D721Med (cell line): ENCODE measurements around the gene HPS3.

Source experiments
- DNase-seq: peaks from one replicate; pipeline ENCODE4 v3.0.0; 2011; ENCODE audit warnings: low spot score; ENCODE audit not compliant: insufficient read length
- FAIRE-seq: peaks from 2 replicates; lab custom pipeline; 2011; peaks lifted over from hg19 to GRCh38; lab: Jason Lieb, UNC
- TF ChIP-seq, protein P1 (sequence below): IDR thresholded peaks from 2 replicates; pipeline ENCODE4 v1.5.1; 2012; ENCODE audit warnings: mild to moderate bottlenecking, control low read depth; ENCODE audit not compliant: insufficient read depth; ENCODE audit errors: missing control alignments

The HPS3 gene

DNA sequence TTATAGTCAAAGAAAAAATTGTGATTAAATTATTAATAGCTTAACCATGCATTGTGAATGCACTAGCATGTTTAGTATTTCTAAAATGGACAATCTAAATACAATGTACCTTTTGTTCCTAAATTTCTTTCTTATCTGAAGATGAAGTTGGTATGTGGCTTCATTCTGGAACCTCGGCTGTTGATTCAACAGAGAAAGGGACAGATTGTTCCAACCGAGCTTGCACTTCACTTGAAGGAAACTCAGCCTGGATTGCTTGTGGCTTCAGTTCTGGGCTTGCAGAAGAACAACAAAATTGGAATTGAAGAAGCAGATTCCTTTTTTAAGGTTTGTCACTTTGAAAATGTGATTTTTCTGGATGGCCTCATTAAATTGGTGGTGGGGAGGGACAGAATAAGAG, 32.6 kb downstream of the HPS3 start:
- DNase-seq: no peak
- FAIRE-seq: no peak
- TF ChIP-seq, protein P1, sequence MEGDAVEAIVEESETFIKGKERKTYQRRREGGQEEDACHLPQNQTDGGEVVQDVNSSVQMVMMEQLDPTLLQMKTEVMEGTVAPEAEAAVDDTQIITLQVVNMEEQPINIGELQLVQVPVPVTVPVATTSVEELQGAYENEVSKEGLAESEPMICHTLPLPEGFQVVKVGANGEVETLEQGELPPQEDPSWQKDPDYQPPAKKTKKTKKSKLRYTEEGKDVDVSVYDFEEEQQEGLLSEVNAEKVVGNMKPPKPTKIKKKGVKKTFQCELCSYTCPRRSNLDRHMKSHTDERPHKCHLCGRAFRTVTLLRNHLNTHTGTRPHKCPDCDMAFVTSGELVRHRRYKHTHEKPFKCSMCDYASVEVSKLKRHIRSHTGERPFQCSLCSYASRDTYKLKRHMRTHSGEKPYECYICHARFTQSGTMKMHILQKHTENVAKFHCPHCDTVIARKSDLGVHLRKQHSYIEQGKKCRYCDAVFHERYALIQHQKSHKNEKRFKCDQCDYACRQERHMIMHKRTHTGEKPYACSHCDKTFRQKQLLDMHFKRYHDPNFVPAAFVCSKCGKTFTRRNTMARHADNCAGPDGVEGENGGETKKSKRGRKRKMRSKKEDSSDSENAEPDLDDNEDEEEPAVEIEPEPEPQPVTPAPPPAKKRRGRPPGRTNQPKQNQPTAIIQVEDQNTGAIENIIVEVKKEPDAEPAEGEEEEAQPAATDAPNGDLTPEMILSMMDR: no peak

DNA sequence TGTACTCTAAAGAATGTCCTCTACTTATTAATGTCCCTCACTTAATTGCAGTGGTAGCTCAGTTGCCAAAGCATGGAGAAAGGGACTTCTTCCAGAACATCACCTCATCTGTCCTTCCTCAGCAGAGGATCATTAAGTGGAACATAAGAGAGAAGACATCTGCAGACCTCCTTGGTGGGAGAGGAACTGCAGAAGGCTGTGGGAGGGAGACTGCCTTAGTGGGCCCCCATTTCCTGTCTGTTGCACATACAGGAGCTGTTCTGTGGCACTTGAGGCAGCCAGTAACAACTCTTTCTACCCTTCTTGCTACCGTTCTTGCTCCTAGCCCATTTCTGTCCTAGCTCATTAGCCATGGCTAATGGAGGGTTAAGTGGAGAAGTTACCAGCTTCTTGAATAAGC, 33.6 kb downstream of the HPS3 start:
- TF ChIP-seq, protein P1: no peak

DNA sequence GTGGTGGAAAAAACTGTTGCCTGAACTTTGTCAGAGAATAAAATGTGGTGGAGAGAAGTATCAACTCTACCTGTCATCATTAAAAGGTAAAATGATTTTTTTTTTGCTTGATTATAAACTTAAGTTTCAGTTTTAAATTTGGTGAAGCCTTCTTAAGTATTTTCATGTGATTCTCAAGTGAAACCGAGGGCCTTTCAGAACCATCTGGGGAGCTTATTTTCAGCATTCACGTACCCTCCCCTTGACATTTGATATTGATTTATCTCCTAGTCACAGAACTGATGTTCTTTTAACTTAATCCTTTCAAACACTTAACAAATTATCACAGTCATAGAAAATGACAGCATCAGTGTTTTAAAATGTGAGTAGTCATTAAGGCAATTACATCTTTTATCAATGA, 38.5 kb downstream of the HPS3 start:
- FAIRE-seq: no peak
- DNase-seq: no peak

More for the DNA sequence above, 33.6 kb downstream of the HPS3 start:
- FAIRE-seq: no peak
- no peak for DNase-seq

DNA sequence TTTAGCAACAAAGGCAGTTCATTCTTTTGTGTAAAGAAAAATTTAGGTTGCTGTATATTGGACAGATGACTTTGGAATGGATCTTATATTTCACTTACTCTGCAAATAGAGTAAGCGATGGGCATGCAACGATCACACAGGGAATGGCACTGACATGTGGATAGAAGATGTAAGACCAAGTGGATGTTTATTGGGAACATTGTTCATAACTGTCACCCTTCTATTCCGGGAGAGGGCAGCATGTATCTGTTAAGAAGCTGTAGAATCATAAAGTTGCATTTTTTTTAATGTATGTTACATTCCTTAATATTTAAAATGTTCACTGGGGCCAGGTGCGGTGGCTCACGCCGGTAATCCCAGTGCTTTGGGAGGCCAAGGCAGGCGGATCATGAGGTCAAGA, 41.2 kb downstream of the HPS3 start:
- FAIRE-seq (no peak), DNase-seq (no peak)
- TF ChIP-seq, protein P1: no peak

More for the DNA sequence above, 38.5 kb downstream of the HPS3 start:
- TF ChIP-seq, protein P1: no peak

DNA sequence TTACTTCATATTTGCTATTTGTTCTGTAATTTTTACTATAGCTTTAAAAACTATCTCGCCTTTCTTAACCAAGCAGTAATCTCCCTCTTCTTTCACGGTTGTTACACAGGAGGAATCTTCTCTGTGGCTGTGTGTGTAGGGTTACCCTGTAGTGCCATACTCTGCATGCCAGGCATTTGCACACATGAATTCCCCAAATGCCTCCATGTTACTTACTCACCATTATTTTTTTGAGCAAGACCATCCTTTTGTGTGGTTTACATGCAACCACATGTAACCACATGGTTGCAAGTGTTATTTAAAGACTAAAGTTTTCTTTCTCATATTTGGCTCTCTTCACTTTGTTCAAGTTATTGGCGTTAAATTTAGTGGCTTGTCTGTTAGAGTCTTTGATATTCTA, 45.5 kb downstream of the HPS3 start:
- TF ChIP-seq, protein P1: no peak
- FAIRE-seq (no peak), DNase-seq (no peak)

DNA sequence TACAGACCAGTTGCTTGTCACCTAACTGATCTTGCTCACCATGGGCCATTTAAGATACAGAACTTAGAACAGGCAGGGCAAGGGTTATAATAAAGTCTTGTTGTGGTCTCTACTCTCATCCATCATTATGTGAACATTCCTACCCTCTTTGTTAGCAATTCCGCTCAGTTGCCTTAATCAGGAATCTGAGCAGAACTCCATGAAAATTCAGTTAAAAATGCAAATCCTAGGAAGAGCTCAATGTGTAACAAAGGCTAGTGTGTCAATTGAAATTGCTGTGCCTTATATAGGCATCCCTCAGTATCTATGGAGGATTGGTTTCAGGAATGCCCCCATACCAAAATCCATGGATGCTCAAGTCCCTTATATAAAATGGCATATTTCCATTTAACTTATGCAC, 47.7 kb downstream of the HPS3 start:
- DNase-seq: no peak
- TF ChIP-seq, protein P1: no peak
- no peak for FAIRE-seq

DNA sequence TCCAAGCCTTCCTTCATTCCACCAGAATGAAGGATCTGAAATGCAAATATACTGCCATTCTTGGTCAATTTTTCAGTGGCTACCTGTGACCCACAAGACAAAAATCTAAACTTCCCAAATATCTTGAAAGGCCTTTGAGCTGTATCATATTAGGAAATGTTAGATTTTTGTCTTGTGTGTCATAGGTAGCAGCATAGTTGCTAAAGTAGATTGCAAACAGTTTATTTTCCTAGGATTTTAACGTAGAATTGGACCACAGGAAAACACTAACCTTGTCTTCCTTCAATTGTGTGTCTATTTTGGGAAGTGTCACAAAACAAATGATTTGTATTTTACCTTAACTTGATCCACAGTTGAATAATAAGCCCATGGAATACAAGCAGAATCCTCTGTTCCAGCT, 49.8 kb downstream of the HPS3 start:
- no peak for FAIRE-seq
- no peak for DNase-seq
- TF ChIP-seq, protein P1: no peak
